Jurkat, Clone E6-1 (cell line): Measurements from ENCODE around the gene C15orf62.

Source experiments
- DNase-seq: peaks from one replicate; pipeline ENCODE4 v3.0.0-alpha.2; 2011; ENCODE audit warnings: low read depth, low spot score
- H3K4me3 ChIP-seq: 2 replicates; pipeline ENCODE4 v1.5.1; 2011; ENCODE audit warnings: mild to moderate bottlenecking, low read length, control low read depth, moderate library complexity

Gene C15orf62

DNA sequence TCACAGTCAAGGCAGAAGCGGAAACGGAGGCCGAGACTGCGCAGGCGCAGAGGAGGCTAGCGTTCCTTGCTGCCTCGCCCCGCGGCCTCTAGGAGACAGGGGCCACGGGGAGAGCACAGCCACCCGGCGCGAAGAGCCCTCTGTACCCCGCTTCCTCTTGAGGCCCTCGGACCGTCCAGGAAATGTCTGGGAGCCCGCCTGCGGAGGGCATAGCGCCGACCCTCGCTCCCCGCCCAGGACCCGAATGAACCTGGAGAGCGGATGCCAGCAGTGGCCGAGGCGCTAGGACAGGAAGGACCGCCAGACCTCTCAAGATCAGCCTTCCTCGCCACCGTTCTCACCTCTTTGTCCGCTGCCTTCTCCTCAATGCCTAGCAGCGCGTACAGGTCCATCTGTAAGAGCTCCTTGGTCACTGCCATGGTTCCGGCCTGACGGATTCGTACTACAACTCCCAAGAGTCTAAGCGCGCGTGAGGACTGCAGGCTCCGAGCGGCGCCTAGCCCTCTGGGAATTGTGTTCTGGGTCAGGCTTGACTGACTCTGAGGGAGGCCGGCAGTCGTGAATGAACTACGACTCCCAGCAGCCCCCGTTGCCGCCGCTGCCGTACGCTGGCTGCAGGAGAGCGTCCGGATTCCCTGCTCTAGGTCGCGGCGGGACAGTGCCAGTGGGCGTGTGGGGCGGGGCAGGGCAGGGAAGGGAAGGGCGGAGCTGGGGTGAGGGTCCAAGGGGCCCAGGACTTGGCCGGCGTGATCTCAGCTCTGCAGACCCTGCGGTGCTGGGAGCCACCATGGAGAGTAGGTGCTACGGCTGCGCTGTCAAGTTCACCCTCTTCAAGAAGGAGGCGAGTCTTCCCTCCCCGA, 37.5 kb downstream of the C15orf62 start, which contains the start of the genes DNAJC17 and ZFYVE19:
DNAJC17 (minus strand) TSS at position 446 of the 860 bp plus-strand sequence; CDS start at position 419, 27 bp downstream.
ZFYVE19 (plus strand) TSS at position 62 of the 860 bp plus-strand sequence; CDS start at position 563, 501 bp downstream.
- peak; percentile 96 for DNase-seq
- peak within 1 kb of the TSS; percentile 81 for H3K4me3 ChIP-seq

DNA sequence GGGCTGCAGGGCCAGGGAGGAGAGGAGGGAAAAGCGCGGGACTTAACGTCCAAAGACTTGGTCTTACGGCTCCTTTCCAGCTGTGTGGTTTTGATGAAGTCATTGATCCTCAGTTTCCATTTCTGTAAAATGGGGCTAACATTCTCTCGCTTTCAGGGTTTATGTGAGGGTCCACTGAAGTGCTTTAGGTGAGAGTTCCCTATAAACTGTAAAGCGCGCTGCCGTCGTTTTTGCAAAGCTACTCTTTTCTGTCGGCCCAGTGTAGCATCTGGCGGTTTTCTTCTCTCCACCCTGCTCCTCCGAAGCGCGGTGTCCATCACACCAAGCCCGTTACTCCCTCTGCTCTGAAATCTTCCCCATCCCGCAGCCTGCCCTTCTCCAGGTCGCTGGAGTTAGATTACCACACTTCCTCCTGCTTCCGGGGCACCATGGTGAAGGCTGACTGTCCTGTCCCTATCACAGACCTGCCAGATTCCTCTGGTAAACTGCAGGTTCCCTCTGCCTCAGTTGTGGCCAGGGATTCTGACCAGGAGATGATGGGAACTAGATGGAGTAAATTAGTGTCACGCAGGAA, 38.2 kb downstream of the C15orf62 start:
- DNase-seq = no peak
- H3K4me3 ChIP-seq = peak overlapping the region; percentile 81

DNA sequence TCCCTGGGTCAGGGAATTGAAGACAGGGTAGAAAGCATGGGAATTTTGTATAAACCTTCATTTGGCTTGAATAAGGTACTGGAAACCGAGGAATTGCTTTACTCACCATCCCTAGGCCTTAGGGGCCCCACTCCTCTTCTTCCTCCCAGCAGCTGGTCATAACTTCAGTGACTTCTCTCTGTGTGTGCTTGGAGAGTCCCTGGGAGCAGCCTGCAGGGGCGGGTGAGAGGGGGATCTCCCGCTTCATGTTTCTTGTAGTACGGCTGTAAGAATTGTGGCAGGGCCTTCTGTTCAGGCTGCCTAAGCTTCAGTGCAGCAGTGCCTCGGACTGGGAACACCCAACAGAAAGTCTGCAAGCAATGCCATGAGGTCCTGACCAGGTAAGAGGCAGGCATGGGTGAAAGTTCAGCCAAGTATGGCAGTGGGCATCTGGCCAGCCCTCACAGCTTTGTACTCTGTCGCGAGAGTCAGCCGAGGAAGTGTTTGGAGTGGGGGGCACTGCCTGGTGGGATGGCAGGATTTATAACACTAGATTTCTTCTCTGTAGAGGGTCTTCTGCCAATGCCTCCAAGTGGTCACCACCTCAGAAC, 39.2 kb downstream of the C15orf62 start:
- no peak for DNase-seq
- no peak overlapping the region for H3K4me3 ChIP-seq

DNA sequence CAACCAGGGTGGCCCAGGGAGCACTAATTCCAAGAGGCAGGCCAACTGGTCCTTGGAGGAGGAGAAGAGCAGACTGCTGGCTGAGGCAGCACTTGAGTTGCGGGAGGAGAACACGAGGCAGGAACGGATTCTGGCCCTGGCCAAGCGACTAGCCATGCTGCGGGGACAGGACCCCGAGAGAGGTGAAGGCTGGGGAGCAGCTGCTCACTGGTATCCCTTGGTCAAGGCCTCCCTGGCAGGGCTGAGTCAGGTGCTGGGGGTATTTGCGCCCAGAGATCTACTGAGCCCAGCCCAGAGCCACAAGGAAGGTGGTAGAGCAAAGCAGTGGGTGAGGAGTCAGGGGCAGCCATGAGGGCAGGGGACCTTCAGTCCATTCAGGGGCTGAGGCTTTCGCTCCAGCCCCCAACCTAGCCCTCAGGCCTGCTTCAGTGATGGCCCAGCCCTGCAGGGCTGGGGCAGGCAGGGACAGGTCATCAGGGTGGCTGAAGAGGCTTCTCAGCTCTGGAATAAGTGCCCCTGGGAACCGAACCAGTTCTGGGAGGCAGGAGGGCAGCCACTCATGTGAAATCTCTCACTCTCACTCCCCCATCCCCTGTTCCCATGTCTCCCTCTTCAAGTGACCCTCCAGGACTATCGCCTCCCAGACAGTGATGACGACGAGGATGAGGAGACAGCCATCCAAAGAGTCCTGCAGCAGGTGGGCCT, 43.1 kb downstream of the C15orf62 start:
- no peak for DNase-seq
- no peak overlapping the region for H3K4me3 ChIP-seq

DNA sequence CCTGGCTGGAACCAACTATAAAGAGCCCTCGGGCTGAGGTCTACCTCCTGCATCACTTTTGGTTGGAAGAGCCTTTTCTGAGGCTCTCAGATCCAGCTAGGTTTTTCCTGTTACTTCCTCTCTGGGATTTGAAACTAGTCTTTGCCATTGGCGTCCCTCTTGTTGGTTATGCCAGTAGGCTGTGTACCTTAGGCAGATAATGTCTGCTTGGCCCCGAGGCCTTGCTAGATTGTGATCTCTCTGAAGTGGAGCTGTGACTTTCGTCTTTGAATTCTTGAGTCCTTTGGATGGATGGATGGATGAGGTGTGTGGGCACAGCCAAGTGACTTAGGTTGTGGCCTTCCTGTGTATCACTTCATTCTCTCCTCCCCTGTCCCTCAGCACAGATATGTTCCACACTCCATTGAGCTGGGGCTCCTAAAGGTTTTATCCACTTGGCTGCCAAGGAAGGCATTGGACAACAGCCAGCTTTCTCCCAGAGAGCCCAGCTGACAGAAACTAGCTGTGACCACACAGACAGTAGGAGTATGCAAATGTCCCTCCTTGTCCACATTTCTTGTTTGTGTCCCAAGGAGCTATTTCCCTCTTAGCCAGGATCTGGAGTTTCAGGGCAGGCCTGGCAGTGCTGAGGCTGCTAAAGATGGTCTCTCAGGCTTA, 45.4 kb downstream of the C15orf62 start:
- no peak for DNase-seq

DNA sequence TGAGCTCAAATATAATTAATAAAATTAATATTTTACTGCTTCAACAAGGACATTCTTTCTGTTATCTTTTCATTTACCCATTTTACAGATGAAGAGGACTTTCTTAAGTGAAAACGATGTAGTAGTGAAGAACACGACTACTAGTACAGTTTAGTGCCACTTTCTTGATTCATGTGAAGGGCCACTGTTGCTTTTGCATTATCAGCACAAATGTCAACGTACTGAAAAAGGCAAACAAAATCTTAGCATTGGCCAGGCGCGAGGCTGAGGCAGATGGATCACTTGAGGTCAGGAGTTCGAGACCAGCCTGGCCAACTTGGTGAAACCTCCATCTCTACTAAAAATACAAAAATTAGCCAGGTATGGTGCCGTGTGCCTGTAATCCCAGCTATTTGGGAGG, 49.3 kb downstream of the C15orf62 start:
- H3K4me3 ChIP-seq = no peak overlapping the region
- no peak for DNase-seq

More for the DNA sequence above, 45.4 kb downstream of the C15orf62 start:
- H3K4me3 ChIP-seq = no peak overlapping the region

DNA sequence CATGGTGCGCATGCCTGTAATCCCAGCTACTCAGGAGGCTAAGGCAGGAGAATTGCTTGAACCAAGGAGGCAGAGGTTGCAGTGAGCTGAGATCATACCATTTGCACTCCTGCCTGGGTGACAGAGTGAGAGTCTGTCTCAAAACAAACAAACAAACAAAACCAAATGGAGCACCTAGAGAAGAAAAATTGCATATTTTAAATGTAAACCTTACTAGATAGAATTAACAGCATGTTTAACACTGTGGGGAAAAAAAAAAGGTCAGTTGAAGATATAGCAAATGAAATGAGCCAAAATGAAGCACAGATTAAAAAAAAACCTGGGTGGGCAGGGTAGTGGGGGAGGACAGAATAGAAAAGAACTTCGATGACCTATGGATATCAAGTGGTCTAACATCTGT, 51.4 kb downstream of the C15orf62 start:
- no peak for DNase-seq

More for the DNA sequence above, 51.4 kb downstream of the C15orf62 start:
- H3K4me3 ChIP-seq = no peak overlapping the region
